ENCODE results near the gene PPIE. TPM values are rescaled to one million over a fixed set of nuclear protein-coding genes. Genes with fewer than 3 reads are reported as not detected.

PPIE gene
- total and polyA plus RNA-seq, 2 of the 4 experiments (the other 2 are of a cell fraction): 40.9 to 68.1 TPM

- BruUV-seq (replicated peaks): no TSS peak
- CTCF ChIA-PET: no interaction called here
- TF ChIP-seq ELK1 (IDR thresholded peaks at IDR 0.05; ENCODE audit: borderline replicate concordance, low read depth, low read length) (no peak), NFE2L2 (IDR thresholded peaks at IDR 0.05; ENCODE audit: low read depth, low read length) (no peak), MAZ (IDR thresholded peaks at IDR 0.05; ENCODE audit: borderline replicate concordance, low read depth, low read length) (no peak), USF2 (IDR thresholded peaks at IDR 0.05; ENCODE audit: low read depth, low read length) (no peak), POLR2A (IDR thresholded peaks at IDR 0.05; ENCODE audit: low read depth, low read length) (no peak), BHLHE40 (IDR thresholded peaks at IDR 0.05; ENCODE audit: low read depth, low read length) (no peak), RCOR1 (IDR thresholded peaks at IDR 0.05; ENCODE audit: insufficient replicate concordance, low read length) (no peak), MAFK (IDR thresholded peaks at IDR 0.05; ENCODE audit: low read depth, low read length) (no peak)
- Histone ChIP-seq H3K4me3 (ENCODE audit: insufficient read depth, low read depth, low read length) (no peak overlapping the region), H3K56ac (ENCODE audit: extremely low read depth, insufficient read depth, low read length) (no peak overlapping the region), H4K91ac (ENCODE audit: insufficient read depth, low read depth, low read length) (no peak overlapping the region), H2BK15ac (ENCODE audit: low read depth, low read length) (no peak overlapping the region), H3K27ac (ENCODE audit: insufficient read depth, low read length) (no peak overlapping the region), H2AK9ac (replicated peaks; ENCODE audit: low read depth, low read length, poor library complexity) (no peak overlapping the region), H2BK20ac (ENCODE audit: low read depth, low read length) (no peak overlapping the region), H2BK120ac (ENCODE audit: low read depth, low read length) (no peak overlapping the region), H2AFZ (replicated peaks; ENCODE audit: low read length, poor library complexity) (no peak overlapping the region), H3K9me1 (ENCODE audit: insufficient read depth, low read length) (no peaks in the 10 kb centered on the region), H3K27me3 (ENCODE audit: control insufficient read depth, insufficient read depth, low read length) (peaks cover 68% of the 10 kb centered on the region), H3K4me2 (ENCODE audit: low read depth, low read length) (no peak overlapping the region), H3K4me1 (ENCODE audit: control insufficient read depth, insufficient read depth, low read length) (peaks cover 2% of the 10 kb centered on the region; the same call in 1 of the 2 replicates), H4K5ac (ENCODE audit: low read depth, low read length) (no peak overlapping the region), H3K79me1 (ENCODE audit: low read depth in 1 of 2, low read length in 2 of 2) (no peaks in the 10 kb centered on the region), H3K4ac (ENCODE audit: low read depth, low read length) (no peak overlapping the region), H2AK5ac (ENCODE audit: low read depth, low read length) (no peak overlapping the region), H3K36me3 (ENCODE audit: control insufficient read depth, insufficient read depth, low read length) (no peaks in the 10 kb centered on the region), H3K14ac (replicated peaks; ENCODE audit: low read depth, low read length) (no peak overlapping the region), H3K18ac (ENCODE audit: low read depth, low read length) (no peak overlapping the region), H2BK5ac (ENCODE audit: low read depth, low read length, poor library complexity, severe bottlenecking) (no peak overlapping the region), H3K23ac (ENCODE audit: low read depth, low read length) (no peak overlapping the region), H4K8ac (ENCODE audit: low read depth in 2 of 2, low read length in 2 of 2) (no peak overlapping the region), H3K9me3 (ENCODE audit: control insufficient read depth, insufficient read depth, low read length) (no peaks in the 10 kb centered on the region), H4K20me1 (ENCODE audit: insufficient read depth, low read length) (no peaks in the 10 kb centered on the region), H3K9ac (ENCODE audit: low read depth, low read length) (no peak overlapping the region)
- no peak for DNase-seq
- ATAC-seq (ENCODE audit: low read depth): no peak
- intact Hi-C loops (cut with micrococcal nuclease) (no loop called here), in situ Hi-C loops (cut with MboI; ENCODE audit: low sequenced_read_pairs) (no loop called here), dilution Hi-C loops (cut with HindIII; ENCODE audit: low sequenced_read_pairs, unreplicated experiment) (no loop called here)
- WGBS, 2 experiments (ENCODE audit: extremely low coverage in 2 of 2, insufficient read length in 1 of 2): no CpG with 5 or more reads among the region's 1 CpG
- POLR2A ChIA-PET (ENCODE audit: unreplicated experiment): no interaction called here
Observed at GRCh38 chr1:39704757-39705156, 33.9 kb upstream of the PPIE start.

Data from IMR-90 (cell line).